ENCODE measurements around the gene KLHL29.

- TF ChIP-seq CTCF (IDR thresholded peaks at IDR 0.05) (no peak), POLR2A (IDR thresholded peaks at IDR 0.05) (no peak)
These were observed 290.5 kb downstream of the KLHL29 start for GRCh38 chr2:23675506-23675905.
